A673 (cell line): ENCODE measurements around the gene DNASE1.

ENCODE experiments used
- EZH2 ChIP-seq: fragments of 200-600 bp; sonication (generic); IDR thresholded peaks from 2 replicates; pipeline ENCODE4 v1.6.1; 2017; ENCODE audit warnings: borderline replicate concordance, low read depth, mild to moderate bottlenecking, mixed read lengths, antibody characterized with exemption, low read length; ENCODE audit not compliant: poor library complexity, severe bottlenecking
- TF ChIP-seq, protein P1 (sequence below): fragments of 300-800, 200-600 bp; sonication (generic); conservative IDR thresholded peaks from 2 replicates; pipeline ENCODE4 v1.5.1; 2017; ENCODE audit warnings: low read depth, mild to moderate bottlenecking, antibody characterized with exemption, low read length, moderate library complexity, mixed read lengths

DNA sequence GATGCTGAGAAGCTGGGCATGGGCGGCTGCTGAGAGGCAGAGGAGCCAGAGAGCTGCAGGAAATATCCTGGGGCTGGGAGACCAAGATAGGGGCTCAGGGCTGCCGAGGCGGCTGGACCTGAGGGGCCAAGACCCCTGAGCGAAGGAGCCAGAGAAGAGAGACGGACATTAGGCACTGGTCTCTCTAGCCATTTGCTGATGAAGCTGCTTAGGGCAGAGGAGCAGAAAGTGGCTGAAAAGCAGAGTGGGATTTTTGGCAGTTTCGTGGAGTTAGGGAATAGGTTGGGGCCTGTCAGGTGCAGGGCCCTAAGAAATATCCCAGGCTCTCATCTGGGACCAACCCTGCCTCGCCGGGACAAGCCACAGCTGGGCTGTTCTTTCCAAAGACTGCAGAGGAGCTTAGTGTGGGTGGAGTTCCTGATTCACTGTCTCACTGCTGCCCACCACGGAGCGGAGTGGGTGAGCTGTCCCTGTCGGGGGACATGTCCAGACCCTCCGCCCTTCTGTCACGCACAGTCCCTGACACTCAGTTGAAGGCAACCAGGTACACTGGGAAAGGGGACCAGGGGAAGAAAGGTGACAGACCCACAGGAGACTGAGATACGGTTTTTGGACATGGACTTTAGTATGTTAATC, 11.3 kb upstream of the DNASE1 start:
- TF ChIP-seq, protein P1, sequence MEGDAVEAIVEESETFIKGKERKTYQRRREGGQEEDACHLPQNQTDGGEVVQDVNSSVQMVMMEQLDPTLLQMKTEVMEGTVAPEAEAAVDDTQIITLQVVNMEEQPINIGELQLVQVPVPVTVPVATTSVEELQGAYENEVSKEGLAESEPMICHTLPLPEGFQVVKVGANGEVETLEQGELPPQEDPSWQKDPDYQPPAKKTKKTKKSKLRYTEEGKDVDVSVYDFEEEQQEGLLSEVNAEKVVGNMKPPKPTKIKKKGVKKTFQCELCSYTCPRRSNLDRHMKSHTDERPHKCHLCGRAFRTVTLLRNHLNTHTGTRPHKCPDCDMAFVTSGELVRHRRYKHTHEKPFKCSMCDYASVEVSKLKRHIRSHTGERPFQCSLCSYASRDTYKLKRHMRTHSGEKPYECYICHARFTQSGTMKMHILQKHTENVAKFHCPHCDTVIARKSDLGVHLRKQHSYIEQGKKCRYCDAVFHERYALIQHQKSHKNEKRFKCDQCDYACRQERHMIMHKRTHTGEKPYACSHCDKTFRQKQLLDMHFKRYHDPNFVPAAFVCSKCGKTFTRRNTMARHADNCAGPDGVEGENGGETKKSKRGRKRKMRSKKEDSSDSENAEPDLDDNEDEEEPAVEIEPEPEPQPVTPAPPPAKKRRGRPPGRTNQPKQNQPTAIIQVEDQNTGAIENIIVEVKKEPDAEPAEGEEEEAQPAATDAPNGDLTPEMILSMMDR, result no peak
- no peak for TF ChIP-seq EZH2
